HG02970 (cell line): ENCODE results near the gene STAB1.

Experiments used
- ATAC-seq: cut with Tn5 transposase; IDR thresholded peaks from one replicate; pipeline ENCODE4 v1.9.1; 2021; ENCODE audit warnings: mild to moderate bottlenecking, moderate library complexity, moderate number of reproducible peaks; ENCODE audit not compliant: unreplicated experiment, low FRiP score

Gene STAB1

DNA sequence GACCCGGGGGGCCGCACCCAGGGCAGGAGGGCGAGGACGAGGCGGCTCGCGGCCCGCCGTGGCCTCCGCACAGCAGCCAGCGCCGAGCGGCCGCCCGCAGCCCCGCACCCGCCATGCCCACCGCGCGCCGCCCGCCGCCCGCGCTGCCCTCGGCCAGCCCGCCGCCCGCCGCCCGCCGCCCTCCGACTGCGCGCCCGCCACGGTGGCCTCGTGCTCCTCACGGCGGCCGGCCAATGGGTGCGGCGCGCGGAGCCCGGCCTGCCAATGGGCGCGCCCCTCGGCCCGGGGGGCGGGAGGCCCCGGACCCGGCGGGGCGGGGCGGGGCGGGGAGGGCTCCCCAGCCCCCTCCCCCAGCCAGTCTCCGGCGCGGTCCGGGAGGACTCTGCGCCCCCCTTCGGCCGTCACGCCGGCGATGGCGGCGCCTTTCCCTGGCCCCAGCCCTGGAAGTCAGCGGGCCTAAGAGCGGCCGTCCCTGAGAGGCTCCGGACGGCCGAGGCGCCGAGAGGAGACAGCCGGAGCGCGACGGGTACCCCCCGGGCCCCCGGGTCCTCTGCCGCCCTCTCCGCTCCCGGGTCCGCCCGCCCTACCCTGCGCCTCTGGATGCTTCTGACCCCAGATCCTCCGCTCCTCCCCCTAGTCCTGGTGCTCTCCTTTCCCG lies 38.6 kb downstream of the STAB1 start, which contains the start of gene NT5DC2:
TSS of gene NT5DC2 (minus strand) at position 235 of the 658 bp plus-strand sequence. CDS start at position 115, 120 bp downstream.
- ATAC-seq, result no peak

DNA sequence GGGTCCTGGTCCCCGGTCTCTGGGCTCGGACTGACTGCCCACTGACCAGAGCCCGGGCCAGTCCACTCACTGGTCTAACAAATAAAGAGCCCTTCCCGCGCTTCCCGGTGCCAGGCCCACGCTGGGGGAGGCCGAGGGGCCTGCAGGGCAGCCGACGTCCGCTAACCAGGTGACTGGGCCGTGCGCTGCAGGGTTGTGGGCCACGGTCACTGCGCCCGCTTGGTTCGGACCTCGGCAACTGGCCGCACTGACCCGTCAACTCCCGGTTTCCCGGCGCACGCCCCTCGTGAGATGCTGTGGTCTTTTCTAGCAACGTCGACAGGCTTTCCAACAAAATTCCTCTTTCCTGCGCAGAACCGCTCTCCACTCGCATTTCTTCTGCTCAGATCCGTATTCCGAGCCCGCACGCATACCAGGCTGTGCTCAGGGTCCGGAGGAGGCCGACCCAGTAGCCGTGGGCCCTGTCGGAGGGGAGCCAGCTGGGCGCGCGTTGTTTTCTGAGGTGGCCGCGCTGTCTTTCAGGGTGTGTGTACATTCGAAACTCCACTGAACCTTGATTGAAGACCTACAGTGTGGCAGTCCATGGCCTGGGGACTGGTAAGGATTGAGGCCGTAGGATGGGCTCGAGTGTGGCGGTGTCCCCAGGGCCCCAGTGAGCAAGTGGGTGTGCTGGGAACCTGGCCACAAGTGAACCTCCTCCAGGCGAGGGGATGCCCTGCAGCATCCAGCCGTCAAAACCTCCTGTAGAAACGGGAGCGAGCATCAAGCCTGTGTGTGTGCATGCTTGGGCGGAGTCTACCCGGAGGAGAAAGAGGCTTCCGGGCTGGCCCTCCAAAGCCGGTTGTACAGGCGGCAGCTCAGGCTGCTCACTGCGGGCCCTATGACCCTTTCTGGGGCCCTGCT lies 39.4 kb downstream of the STAB1 start:
- ATAC-seq, result no peak

DNA sequence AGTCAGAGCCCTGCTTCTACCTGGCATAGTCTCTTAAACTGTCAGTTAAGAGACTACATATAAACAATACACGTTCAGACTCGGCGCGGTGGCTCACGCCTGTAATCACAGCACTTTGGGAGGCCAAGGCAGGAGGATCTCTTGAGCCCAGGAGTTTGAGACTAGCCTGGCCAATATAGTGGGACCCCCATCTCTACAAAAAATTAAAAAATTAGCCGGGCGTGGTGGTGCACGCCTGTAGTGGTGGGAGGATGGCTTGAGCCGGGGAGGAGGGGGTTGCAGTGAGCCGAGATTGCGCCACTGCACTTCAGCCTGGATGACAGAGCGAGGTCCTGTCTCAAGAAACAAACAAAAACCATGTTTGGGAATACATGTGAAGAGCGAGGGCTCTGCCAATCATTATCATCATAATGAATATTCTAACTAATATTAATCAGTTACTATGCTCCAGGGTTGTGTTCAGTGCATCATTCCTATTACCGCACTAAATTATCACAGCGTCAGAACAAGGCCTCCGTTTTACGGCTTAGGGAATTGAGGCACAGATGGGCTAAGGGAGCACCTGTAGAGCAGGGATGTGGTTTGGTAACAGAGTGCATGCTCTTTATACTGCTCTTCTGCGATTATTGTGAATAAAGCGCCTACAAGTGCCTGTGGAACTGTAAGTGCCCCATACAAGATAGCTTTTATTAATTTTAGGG lies 40.4 kb downstream of the STAB1 start:
- ATAC-seq, result no peak

DNA sequence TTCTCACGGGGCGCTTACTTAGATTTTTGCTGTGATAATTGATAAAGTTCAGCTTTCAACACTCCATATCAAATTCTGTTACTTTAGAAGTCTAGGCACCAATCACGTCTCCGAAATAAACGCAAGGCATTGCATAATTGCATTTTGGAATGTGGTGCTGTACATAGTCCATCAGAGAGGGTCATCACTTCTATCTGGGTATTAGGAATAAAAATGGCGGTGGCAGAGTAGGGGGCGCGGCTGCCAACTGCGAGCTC lies 40.9 kb downstream of the STAB1 start:
- no peak for ATAC-seq

DNA sequence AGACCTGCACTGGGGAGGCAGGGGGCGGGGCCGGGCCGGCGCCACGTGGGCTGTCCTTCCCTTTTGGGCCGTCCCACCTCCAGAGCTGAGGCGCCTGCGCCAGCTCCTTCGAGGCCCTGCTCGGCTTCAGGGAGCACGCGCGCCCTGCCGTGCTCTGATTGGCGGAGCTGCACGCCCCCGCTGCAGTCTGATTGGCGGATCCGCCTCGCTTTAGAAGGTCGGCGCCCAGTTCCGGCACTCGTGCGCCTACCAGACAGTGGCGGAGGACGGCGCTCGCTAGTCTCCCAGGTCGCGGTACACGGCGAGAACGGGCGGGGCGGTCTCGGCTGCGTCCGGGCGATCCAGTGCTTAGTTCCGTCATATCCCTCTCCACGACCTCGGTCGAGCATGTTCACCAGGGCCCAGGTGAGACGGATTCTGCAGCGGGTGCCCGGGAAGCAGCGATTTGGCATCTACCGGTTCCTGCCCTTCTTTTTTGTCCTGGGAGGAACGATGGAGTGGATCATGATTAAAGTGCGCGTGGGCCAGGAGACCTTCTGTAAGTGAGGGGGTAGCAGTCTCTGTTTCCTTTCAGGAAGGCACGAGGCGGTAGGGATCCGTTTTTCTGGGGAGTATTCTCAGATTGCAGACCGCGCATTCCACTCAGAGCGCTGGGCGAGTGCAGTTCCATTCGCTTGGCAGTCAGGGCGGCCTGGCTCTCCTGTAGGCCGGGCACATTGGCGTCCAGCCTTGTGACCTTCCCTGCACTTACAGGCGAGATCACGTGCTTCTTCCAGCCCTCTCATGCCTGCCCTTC lies 41.4 kb downstream of the STAB1 start, which contains the start of gene UQCC5:
TSS of gene UQCC5 (plus strand) at position 237 of the 796 bp plus-strand sequence. CDS start at position 388, 151 bp downstream.
- ATAC-seq, result peak; percentile 82

DNA sequence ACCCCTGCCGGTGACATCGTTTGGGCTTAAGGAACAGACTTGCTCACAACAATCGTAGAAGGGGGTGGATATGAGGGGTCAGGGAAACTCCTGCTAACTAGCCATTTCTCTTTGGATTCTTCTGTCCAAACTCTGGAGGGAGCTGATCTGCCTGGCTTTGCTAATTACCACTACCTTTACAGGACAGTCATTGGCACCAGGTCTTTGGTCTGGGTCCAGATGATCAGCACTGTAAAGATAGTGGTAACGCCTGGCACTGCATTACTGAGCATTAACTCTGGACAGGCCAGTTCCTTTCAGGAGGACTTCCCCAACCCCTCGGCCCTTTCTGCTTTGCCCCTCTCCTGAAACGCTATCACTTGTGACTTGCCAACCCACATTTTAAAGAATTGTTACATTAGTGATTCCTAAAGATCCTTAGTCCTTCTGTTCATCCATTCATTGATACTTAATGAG lies 42.1 kb downstream of the STAB1 start:
- no peak for ATAC-seq

DNA sequence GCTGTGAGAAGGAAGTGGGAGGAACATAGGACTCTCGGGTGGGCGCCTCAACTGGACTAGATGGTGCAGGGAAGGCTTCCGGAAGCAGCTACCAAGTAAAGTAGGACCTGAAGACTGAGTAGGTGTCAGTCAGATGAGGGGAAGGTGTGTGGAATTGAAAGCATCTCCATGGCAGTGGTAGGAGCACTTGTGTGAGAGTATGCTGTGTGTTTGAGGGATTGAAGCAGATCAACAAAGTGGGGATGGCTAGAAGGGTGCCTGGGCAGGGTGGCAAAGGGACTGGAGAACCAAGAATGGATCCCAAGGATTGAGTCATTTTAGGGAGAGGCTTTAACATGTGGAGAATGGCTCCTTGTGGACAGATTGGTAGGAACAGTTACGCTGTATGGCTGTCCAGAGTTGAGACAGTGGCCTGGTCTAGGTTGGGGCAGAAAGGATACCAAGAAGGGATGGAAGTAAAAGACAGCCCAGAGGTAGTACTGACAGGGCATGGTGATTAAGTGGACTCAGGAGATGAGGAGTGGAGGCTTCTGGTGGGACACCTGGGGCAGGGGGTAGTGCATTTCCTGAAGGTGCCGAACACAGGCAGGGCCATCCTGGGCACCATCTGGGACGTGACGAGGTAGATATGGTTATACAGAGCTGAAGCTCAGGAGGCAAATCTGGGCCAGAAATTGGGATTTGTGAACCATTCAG lies 42.7 kb downstream of the STAB1 start:
- no peak for ATAC-seq

DNA sequence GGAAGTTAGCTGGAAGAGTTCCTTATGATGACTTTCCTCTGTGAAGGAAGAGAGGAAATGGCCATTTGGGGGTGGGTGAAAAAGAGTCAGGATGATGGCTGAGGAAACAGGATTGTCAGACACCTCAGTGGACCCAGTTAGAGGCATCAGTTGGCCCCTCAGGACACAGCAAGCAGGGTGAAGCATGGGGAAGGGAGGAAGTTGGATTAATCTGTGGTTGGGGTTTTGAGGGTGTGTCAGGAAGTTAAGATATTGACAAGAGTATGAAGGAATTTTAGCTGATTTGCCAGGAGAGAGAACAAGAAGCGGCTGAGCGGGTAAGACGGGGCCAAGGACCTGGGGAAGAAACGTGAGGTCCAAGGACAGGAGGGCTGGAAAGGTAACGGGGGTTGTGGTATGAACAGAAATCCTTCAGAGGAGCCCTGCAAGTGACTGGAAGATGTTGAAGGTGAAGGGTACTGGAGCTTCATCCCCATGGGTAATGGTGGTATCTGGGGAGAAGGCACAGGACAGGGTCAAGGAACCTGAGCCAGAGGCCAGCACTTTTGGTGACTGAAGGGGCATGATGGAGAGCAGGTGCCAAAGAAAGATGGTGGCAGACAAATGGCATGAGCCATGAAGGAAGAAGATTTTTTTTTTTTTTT lies 44.0 kb downstream of the STAB1 start:
- no peak for ATAC-seq

DNA sequence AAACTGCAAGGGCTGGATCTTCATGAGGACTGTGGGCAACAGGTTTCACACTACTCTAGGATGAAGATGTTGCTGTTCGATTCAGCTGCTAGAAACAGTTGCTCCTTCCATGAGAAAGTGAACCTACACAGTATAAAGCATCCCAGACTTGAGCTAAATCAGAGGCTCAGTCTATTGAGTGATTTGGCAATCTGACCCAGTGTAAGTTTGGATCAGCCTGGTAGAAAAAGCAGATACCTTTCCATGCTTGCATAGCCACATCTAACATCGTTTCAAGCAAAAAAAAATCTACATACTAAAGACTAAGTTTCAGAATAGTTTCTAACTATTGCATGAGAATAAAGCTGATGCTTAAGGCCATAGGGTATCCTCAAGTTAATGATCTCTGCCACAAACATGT lies 45.9 kb downstream of the STAB1 start:
- no peak for ATAC-seq

DNA sequence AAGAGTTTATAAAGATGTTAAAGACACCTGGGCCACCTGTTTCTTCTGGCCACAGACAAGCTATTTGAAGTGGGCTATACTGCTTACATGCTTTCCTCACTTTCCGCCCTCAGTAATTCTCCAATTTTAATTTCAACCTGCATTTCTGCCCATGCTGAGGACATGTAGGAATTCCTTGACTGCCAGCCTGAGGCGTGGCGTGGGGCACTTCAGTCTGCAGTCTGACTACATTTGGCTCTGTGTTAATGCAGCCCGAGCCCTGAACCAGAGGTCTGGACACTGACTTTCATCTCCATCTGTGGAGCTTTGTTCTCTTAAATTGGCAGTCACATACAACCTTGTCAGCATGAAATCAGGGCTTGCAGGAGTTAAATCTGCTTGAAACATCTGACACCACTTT lies 49.8 kb downstream of the STAB1 start:
- no peak for ATAC-seq

DNA sequence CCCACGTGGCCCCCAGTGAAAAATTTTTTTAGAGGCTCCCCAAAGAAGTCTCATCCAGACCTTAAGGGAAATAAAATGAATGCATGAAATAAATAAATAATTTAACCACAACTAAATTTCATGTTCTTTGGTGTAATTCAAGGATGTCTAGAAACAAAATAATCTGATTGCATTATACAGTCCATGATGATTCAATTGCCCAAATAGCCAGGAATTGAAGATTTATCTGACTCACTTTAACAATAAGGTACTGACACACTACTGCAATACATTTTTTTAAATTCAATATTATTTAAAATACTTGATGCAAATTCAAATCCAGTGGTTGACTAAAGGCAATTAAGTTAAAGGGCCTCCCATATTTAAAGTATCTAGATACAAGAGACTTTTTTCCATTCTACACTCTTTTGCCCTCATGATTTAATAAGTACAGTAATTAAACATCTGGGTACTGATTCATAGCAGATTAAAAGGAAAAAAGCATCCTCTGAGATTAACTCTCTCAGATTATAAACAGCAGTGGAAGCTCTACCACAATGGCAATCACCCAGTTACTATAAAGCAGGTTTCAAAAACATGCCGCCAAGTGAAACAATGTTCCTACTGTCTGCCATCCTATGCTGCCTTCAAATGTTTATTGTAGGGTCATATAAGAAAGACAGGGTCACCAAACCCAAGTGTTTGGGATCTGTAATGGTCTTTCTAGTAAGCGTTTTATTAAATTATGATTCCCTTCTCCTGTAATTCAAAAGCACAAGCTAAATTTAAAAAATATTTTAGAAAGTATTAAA lies 51.2 kb downstream of the STAB1 start:
- ATAC-seq, result no peak

DNA sequence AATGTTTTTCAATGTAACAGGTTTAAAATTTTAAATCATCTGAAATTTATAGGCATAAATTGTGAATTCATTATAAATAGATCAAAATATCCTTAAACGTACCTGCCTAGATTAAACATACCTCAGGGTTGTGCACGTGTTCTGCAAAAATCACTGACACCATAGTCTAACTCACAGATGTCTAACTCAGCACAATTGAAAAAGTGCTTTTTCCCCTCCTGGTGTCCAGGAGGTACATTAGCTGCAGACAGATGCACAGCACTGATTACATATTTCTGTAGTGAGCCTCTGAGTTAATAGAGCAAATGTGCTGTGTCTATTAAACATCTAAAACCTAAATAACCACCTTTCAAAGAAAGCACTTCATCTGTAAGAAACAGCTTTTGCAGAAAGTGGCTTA lies 52.0 kb downstream of the STAB1 start:
- ATAC-seq, result no peak

DNA sequence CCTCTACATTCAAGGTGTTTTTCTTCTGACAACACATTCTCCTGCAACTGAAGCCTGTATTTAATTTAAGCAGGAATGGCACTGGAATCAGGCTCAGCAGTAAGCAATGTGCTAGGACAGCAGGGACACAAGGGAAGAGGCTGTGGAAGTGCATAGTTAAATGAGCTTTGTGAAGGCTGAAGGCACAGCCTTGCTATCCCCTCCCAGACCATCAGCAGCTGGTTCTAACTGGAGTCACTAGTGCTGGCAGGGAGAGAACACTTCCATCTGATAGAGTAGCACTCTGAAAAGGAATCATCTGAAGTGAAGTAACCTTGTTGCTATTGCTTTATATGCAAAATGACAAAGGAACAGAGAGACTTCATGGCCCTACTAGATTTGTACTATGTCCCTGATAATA lies 56.0 kb downstream of the STAB1 start:
- no peak for ATAC-seq

DNA sequence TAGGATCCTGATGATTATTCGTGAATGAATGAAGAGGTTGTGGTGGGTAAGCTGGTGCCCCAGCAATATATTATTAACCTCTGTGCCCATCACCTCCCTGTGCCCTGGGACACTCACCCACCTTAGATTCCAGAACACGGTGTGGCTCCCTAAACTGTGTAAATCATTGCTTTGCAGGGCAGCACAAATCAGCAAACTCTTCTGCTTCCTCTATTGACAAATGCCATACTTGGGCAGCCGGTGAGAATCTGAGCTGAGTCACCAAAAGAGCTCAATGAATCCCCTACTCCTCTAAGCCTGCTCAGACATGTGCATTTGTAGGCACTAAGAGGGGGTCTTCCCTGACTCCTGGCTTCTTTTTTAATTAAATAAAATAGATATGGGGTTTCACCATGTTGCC lies 57.0 kb downstream of the STAB1 start:
- ATAC-seq, result no peak

DNA sequence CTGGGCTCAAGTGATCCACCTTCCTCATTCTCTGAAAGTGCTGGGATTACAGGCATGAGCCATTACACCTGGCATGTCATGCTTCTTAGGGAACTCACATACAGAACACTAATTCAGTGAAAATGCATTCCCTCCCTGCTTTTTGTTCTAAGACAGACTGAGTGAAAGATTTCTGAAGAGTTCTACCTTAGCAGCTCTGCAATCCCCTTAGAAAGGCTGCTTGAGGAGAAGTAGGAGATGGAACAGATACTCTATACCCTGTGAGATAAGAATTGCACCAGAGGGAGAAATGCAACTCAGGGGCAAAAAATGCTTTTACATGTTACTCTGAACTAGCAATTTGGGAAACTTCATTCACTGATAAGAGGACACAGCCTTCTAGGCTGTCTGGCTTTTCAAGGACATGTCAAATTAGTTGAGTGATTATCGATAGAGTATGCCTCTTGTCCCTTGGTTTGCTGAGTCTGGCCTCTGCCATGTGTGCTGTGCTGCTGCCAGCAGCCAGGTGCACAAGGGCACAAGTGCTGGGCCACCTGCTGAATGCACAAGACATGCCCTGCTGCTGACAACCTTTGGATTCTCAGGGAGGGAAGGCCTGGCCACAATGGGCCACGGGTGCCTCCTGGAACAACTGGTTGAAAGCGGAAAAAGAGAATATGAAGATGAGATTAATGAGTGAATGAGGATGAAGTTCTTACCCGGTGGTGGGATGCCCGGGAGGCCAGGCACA lies 59.1 kb downstream of the STAB1 start:
- ATAC-seq, result no peak

DNA sequence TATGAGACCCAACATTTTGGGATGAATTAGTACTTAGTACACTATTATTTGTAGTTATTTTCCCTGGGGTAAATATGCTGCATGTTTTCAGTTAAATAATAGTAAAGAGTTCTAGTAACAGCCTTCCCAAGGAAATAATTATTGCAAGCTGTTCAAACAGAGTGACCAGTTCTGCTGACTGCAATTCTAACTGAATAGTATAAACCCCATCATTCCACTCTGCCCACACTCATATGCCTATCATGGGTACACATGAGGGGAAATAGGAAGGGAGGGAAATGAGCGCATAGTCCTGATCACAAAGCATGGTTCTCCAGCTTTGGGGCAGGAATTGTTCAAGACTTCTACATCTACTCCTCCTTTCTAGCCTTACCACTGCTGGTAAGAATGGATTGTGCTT lies 59.9 kb downstream of the STAB1 start:
- no peak for ATAC-seq

DNA sequence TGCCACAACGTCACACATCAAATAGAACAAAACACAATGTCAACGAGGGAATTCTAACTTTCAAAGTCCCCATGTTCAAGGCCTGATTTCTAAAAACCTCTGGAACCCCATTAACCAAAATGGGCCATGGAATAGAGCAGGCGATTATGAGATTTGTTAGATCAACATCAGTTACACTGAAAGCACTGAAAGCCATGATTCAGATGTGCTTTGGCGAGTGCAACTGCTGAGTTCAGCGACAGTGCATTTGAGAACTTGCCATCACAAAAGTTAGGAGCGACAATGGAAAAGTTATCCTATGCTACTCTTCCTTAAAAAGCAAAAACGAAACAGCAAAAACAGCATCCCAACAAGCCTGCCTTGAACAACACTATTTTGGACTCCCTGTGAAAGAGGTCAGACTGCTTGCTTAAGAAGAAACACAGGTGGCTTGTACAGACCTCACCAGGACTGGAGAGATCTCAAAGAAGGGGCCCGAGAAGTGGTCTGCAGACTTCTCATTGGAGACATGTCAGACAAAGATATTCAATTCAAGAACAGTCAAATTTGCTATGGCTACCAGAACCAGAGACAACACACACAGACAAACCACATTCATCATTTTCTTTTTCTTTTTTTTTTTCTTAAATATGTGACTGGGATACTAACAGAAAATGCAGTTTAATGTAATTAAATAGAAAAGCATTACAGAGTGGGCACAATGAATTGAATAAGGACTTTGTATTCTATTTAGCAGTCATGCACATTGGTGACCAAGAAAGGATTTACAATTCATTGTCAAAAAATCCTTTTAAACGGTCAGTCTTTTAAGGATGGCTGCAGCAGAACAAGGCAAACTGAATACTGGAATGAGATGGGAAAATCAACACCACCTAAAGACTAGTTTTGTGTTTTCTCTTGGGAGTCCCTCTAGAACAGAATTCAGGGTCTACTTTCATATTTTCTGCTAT lies 62.1 kb downstream of the STAB1 start:
- ATAC-seq, result no peak
